Neutrophil (primary cell): ENCODE data around the gene DNAH10.

Source experiments
- H3K27ac ChIP-seq: fragments of 200-600 bp; sonication (generic); 2 replicates; pipeline ENCODE4 v1.5.1; 2016; ENCODE audit warnings: mild to moderate bottlenecking, moderate library complexity
- H3K27me3 ChIP-seq: fragments of 200-600 bp; sonication (generic); 2 replicates; pipeline ENCODE4 v1.6.0; 2016; ENCODE audit warnings: mild to moderate bottlenecking
- H3K36me3 ChIP-seq: fragments of 200-600 bp; sonication (generic); 2 replicates; pipeline ENCODE4 v1.5.1; 2017
- H3K4me1 ChIP-seq, 2 experiments: fragments of 200-600 bp in 1 of 2; sonication (generic) in 1 of 2; 1 replicate in 1 of 2; 2 replicates in 1 of 2; pipeline versions ENCODE4 v1.5.1 to v1.6.1; 2013 to 2016; ENCODE audit warnings: low read depth in 1 of 2, low read length in 1 of 2, mild to moderate bottlenecking in 1 of 2, moderate library complexity in 1 of 2; ENCODE audit not compliant: control insufficient read depth in 1 of 2, insufficient read depth in 1 of 2
- H3K4me3 ChIP-seq, 2 experiments: fragments of 200-600 bp in 1 of 2; sonication (generic) in 1 of 2; 1 replicate in 1 of 2; 2 replicates in 1 of 2; pipeline ENCODE4 v1.5.1; 2013 to 2016; ENCODE audit warnings: low read depth in 1 of 2, low read length in 1 of 2, mild to moderate bottlenecking in 1 of 2, moderate library complexity in 1 of 2
- H3K9me3 ChIP-seq: fragments of 200-600 bp; sonication (generic); 2 replicates; pipeline ENCODE4 v1.5.1; 2016
- CTCF ChIP-seq: fragments of 200-600 bp; sonication (generic); IDR thresholded peaks from 2 replicates; pipeline ENCODE4 v1.5.1; 2016; ENCODE audit warnings: antibody characterized with exemption

The DNAH10 gene

GRCh38 chr12:123931686-123932321 is 169.7 kb downstream of the DNAH10 start:
- Histone ChIP-seq H3K4me3 (no peak overlapping the region), H3K27me3 (no peaks in the 10 kb centered on the region), H3K27ac (no peak overlapping the region), H3K4me1 (no peaks in the 10 kb centered on the region), H3K9me3 (no peaks in the 10 kb centered on the region), H3K36me3 (peaks cover 89% of the 10 kb centered on the region)
- TF ChIP-seq CTCF = no peak

- Histone ChIP-seq H3K4me1 (no peaks in the 10 kb centered on the region), H3K4me3 (no peak overlapping the region), H3K27ac (no peak overlapping the region), H3K36me3 (peaks cover 82% of the 10 kb centered on the region), H3K9me3 (no peaks in the 10 kb centered on the region), H3K27me3 (no peaks in the 10 kb centered on the region)
- TF ChIP-seq CTCF = no peak
Measured at GRCh38 chr12:123933214-123933613, 171.1 kb downstream of the DNAH10 start.

- no peak overlapping the region for H3K4me3 ChIP-seq
- no peaks in the 10 kb centered on the region for H3K4me1 ChIP-seq
- no peak overlapping the region for H3K27ac ChIP-seq
- H3K9me3 ChIP-seq = no peaks in the 10 kb centered on the region
- H3K27me3 ChIP-seq = no peaks in the 10 kb centered on the region
- TF ChIP-seq CTCF = no peak
- peaks cover 73% of the 10 kb centered on the region for H3K36me3 ChIP-seq
Measured at GRCh38 chr12:123934016-123934620, 172.0 kb downstream of the DNAH10 start.

GRCh38 chr12:123934829-123935228 is 172.7 kb downstream of the DNAH10 start:
- H3K4me3 ChIP-seq = no peak overlapping the region
- no peaks in the 10 kb centered on the region for H3K27me3 ChIP-seq
- no peak for TF ChIP-seq CTCF
- no peaks in the 10 kb centered on the region for H3K4me1 ChIP-seq
- H3K9me3 ChIP-seq = no peaks in the 10 kb centered on the region
- peaks cover 66% of the 10 kb centered on the region for H3K36me3 ChIP-seq
- H3K27ac ChIP-seq = no peak overlapping the region

GRCh38 chr12:123935956-123936355 is 173.9 kb downstream of the DNAH10 start:
- no peak for TF ChIP-seq CTCF
- Histone ChIP-seq H3K27ac (no peak overlapping the region), H3K4me1 (no peaks in the 10 kb centered on the region), H3K36me3 (peaks cover 56% of the 10 kb centered on the region), H3K9me3 (no peaks in the 10 kb centered on the region), H3K4me3 (no peak overlapping the region), H3K27me3 (no peaks in the 10 kb centered on the region)
